Pancreas (tissue), 10 donors: Measurements from ENCODE around the gene OR6M1. TPM values are rescaled to one million over a fixed set of nuclear protein-coding genes. Genes with fewer than 3 reads are reported as not detected.

Source experiments
- ATAC-seq, 4 donors: fragments of 200-7000 bp; cut with Tn5 transposase; one replicate each; pipeline versions ENCODE4 v1.8.0 to v1.9.1; 2020; ENCODE audit warnings: mild to moderate bottlenecking in 4 of 4, moderate library complexity in 4 of 4
- DNase-seq, 6 donors: peaks; one replicate each; pipeline ENCODE4 v3.0.0-alpha.2; 2020
- FAIRE-seq: peaks from 2 replicates; lab custom pipeline; 2012; peaks lifted over from hg19 to GRCh38; lab: Jason Lieb, UNC
- H3K27ac ChIP-seq, 4 donors: fragments of 200-600 bp; sonication (generic); 1 replicate in 3 of 4; 2 replicates in 1 of 4; pipeline versions ENCODE4 v1.5.0 to v1.8.0; 2020
- H3K27me3 ChIP-seq, 4 donors: fragments of 200-600 bp; one replicate each; pipeline ENCODE4 v1.8.0; 2021
- H3K36me3 ChIP-seq, 3 donors: fragments of 200-600 bp; sonication (generic) in 1 of 3; one replicate each; pipeline versions ENCODE4 v1.5.0 to v1.8.0; 2020 to 2021
- H3K4me1 ChIP-seq, 3 donors: fragments of 200-600 bp; one replicate each; pipeline ENCODE4 v1.8.0; 2021
- H3K4me3 ChIP-seq, 4 donors: fragments of 200-600 bp; sonication (generic) in 2 of 4; one replicate each; pipeline versions ENCODE4 v1.5.0 to v1.8.0; 2020 to 2021
- H3K9me3 ChIP-seq, 4 donors: fragments of 200-600 bp; one replicate each; pipeline ENCODE4 v1.8.0; 2021
- WGBS, 2 donors: extraction: QIAGEN DNeasy Blood & Tissue Kit; methylation state at CpG; one replicate each; pipeline ENCODE4 v1.1.7; 2013; 5-methylcytosine and 5-hydroxymethylcytosine counted together
- intact Hi-C, 3 donors: fragments of 100-400 bp; cut with DNase I; formaldehyde crosslinking; loops; one replicate each; pipeline versions ENCODE4 v1.11.1 to v1.14.2; 2022
- polyA plus RNA-seq, 2 donors: library from polyadenylated mRNA; stranded (reverse); fragments of 200-250 nt; gene quantifications; one replicate each; pipeline ENCODE4 v1.2.3, GENCODE V29; 2013
- total RNA-seq, 6 donors: library from RNA; stranded (reverse); fragmentation: NEBNext Ultra II Directional in 4 of 6; extraction: Animal tissue kit (Norgen Biotek cat#: 25700) in 4 of 6; gene quantifications; one replicate each; pipeline versions ENCODE4 v1.2.1 to v1.2.4, GENCODE V29; 2021 to 2023
- TF ChIP-seq, protein P1 (sequence below), 4 donors: fragments of 200-600 bp; sonication (generic) in 3 of 4; IDR thresholded peaks; one replicate each; pipeline versions ENCODE4 v1.5.0 to v1.8.0; 2021; ENCODE audit warnings: antibody characterized with exemption in 4 of 4
- donor health status: healthy with polysubstance abuse.
- donor health status: DM: no; HTN: no; CAD: no; lungs with moderate emphysema.
- donor health status: DM: no; HTN: no; CAD: no.
- donor health status: control.
- donor health status: control.
- donor health status: Bipolar disorder and iron deficiency.
- donor health status: DM: yes; HTN: yes; CAD: no.
- donor health status: DM: no; HTN: no; CAD: no.
- donor health status: DM: no; HTN: no; CAD: no.
- donor health status: DM: yes; HTN: yes; CAD: no.

Gene OR6M1
- total and polyA plus RNA-seq, 8 donors = not detected

DNA sequence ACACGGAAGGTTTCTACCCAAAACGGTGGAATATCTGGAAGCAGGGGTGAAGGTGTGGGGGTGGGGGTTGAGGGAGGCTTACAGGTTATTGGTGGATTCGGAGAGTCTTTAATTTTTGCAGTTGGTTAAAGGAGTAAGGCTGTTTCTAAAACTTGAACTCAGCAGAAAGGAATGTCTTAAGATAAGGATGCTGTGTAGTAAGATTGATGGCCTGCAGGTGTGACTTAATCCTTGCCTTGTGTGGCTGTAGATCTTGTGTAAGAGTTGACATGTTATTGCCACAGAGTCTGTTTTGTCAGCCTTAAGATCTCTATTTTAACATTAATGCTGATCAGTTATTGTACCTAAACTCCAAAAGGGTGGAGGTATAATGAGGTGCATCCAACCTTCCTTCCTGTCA, 16.4 kb upstream of the OR6M1 start:
- H3K27ac ChIP-seq = peak overlapping the region; percentile 12 to 85 (median 55)
- H3K27me3 ChIP-seq = no peaks in the 10 kb centered on the region
- ATAC-seq (peak; percentile 87 to 93 (median 90)), DNase-seq (peak in 1 of 6 donors; percentile 13), FAIRE-seq (no peak)
- no peaks in the 10 kb centered on the region for H3K36me3 ChIP-seq
- H3K4me1 ChIP-seq = peaks cover 0 to 14% (median 7%) of the 10 kb centered on the region in 3 donors
- TF ChIP-seq, protein P1, sequence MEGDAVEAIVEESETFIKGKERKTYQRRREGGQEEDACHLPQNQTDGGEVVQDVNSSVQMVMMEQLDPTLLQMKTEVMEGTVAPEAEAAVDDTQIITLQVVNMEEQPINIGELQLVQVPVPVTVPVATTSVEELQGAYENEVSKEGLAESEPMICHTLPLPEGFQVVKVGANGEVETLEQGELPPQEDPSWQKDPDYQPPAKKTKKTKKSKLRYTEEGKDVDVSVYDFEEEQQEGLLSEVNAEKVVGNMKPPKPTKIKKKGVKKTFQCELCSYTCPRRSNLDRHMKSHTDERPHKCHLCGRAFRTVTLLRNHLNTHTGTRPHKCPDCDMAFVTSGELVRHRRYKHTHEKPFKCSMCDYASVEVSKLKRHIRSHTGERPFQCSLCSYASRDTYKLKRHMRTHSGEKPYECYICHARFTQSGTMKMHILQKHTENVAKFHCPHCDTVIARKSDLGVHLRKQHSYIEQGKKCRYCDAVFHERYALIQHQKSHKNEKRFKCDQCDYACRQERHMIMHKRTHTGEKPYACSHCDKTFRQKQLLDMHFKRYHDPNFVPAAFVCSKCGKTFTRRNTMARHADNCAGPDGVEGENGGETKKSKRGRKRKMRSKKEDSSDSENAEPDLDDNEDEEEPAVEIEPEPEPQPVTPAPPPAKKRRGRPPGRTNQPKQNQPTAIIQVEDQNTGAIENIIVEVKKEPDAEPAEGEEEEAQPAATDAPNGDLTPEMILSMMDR (IDR thresholded peaks at IDR 0.05) = no peak
- no peaks in the 10 kb centered on the region for H3K9me3 ChIP-seq
- intact Hi-C loops = no loop called here
- WGBS, 2 donors = 18 to 26% methylated on average over 3 of the region's 3 CpGs
- H3K4me3 ChIP-seq = no peak overlapping the region

DNA sequence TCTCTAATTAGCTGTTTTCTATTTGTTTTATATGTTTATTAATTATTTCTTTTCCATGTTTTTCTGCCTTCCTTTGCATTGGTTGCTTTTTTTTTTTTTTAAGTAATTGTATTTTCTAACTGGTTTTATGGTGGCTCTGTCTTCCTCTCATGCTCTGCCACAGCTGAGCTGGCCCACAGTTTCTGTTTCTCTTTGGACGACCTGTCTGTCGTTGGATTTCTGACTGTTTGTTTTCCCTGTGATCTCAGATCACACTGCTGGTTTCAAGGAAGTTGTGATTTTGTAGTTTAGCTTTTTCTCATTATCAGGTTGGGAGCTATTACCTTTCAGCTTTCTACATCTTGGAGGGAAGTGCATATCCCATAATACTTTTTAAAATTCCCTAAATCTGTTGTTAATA, 15.9 kb upstream of the OR6M1 start:
- FAIRE-seq = no peak
- no peaks in the 10 kb centered on the region for H3K36me3 ChIP-seq
- intact Hi-C loops = no loop called here
- TF ChIP-seq, protein P1 (IDR thresholded peaks at IDR 0.05) = no peak
- peak; percentile 83 to 99 (median 94) for ATAC-seq
- no peaks in the 10 kb centered on the region for H3K9me3 ChIP-seq
- H3K27me3 ChIP-seq = no peaks in the 10 kb centered on the region
- H3K4me1 ChIP-seq = peaks cover 0 to 14% (median 7%) of the 10 kb centered on the region in 3 donors
- peak in 3 of 6 donors; percentile 22 to 73 (median 52) for DNase-seq
- WGBS, 2 donors = 6 to 7% methylated on average over 2 of the region's 2 CpGs
- H3K27ac ChIP-seq = peak overlapping the region; percentile 12 to 85 (median 55)
- no peak overlapping the region for H3K4me3 ChIP-seq

DNA sequence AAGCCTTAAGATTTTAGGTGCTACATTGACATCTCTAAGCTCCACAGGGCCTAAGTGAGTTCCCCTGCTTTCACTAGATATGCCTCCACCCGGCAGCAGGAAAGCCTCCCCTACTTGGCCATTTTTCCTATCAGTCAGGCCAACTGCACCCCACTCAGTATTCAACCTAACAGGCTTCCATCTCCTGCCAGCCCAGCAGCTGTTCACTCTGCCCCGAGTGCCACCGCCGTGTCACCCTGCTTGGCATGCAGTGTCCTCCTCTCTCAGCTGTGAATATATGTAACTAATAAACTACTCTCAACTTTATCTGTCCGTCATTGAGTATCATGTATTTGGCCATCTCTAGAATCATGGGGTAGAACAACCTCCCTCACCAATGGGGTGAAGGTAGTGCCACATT, 9.0 kb upstream of the OR6M1 start:
- TF ChIP-seq, protein P1 (IDR thresholded peaks at IDR 0.05) = no peak
- no peak overlapping the region for H3K4me3 ChIP-seq
- no peaks in the 10 kb centered on the region for H3K27me3 ChIP-seq
- no peak overlapping the region for H3K27ac ChIP-seq
- H3K4me1 ChIP-seq = peaks cover 0 to 3% (median 0%) of the 10 kb centered on the region in 3 donors
- intact Hi-C loops = no loop called here
- H3K36me3 ChIP-seq = no peaks in the 10 kb centered on the region
- no peak for DNase-seq
- WGBS, 2 donors = 68 to 70% methylated on average over 5 of the region's 5 CpGs
- H3K9me3 ChIP-seq = no peaks in the 10 kb centered on the region
- no peak for FAIRE-seq
- peak in 1 of 4 donors; percentile 30 for ATAC-seq

DNA sequence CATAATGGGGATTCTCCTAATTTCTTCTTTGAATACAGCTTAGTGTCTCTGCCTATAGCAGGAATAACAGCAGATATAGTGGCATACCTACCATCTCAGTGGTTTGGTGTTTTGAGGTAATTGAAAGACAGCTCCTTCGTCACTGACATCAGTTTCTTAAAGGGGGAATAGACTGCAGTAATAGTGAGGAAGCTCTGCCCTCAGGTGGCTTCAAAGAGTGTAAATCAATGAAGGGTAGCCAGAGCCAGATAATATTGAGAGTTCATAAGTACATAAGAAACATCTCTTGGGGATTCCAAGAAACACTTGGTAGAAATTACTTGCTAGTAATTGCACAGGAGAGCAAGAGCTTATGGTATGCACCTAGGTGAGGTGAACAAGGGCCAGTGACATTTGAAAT, 4.4 kb downstream of the OR6M1 start:
- H3K4me1 ChIP-seq = peaks cover 11 to 13% (median 12%) of the 10 kb centered on the region in 3 donors
- peak overlapping the region in 2 of 4 donors; percentile 24 for H3K27ac ChIP-seq
- ATAC-seq = no peak
- no peaks in the 10 kb centered on the region for H3K9me3 ChIP-seq
- no peak overlapping the region for H3K4me3 ChIP-seq
- intact Hi-C loops = no loop called here
- no peaks in the 10 kb centered on the region for H3K27me3 ChIP-seq
- H3K36me3 ChIP-seq = no peaks in the 10 kb centered on the region
- WGBS, 2 donors = 1 to 58% methylated on average over 1 of the region's 1 CpG
- FAIRE-seq = no peak
- TF ChIP-seq, protein P1 (IDR thresholded peaks at IDR 0.05) = no peak
- DNase-seq = no peak

DNA sequence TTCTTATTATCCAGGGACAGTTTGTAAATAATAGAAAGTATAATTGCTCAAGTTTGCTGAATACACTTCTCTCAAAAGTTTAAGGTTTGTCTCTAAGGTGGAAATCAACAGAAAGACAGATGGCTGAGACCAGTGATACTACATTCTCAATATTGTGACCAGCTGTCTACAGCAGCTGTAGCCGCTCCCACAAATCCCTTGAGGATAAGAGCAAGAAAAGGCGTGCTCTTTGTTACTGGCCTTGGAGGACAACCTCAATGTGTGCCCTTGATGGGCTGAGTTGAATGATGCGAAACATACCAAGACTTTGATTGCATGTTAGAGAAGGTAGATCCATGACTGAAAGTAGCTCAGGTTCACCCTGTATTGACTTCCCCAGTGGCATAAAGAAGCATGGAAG, 6.1 kb downstream of the OR6M1 start:
- Histone ChIP-seq H3K4me3 (peak overlapping the region in 1 of 4 donors; percentile 27), H3K27me3 (no peaks in the 10 kb centered on the region), H3K4me1 (peaks cover 11 to 18% (median 12%) of the 10 kb centered on the region in 3 donors), H3K36me3 (no peaks in the 10 kb centered on the region), H3K9me3 (no peaks in the 10 kb centered on the region), H3K27ac (peak overlapping the region; percentile 40 to 88 (median 86))
- intact Hi-C loops = no loop called here
- ATAC-seq = peak; percentile 16 to 48 (median 44)
- no peak for FAIRE-seq
- TF ChIP-seq, protein P1 (IDR thresholded peaks at IDR 0.05) = no peak
- 33 to 45% methylated on average over 3 of the region's 3 CpGs for WGBS, 2 donors
- peak in 4 of 6 donors; percentile 32 to 74 (median 54) for DNase-seq
